ENCODE measurements around the gene MYL5. TPM values are rescaled to one million over a fixed set of nuclear protein-coding genes. Genes with fewer than 3 reads are reported as not detected.

Gene MYL5, protein sequence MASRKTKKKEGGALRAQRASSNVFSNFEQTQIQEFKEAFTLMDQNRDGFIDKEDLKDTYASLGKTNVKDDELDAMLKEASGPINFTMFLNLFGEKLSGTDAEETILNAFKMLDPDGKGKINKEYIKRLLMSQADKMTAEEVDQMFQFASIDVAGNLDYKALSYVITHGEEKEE
- total RNA-seq = 6.5 TPM
- long read RNA-seq, partial matches to known transcripts = 0 of 5 reads
- long read RNA-seq, other reads (novel, unspliced or antisense) = 4 of 5 reads

DNA sequence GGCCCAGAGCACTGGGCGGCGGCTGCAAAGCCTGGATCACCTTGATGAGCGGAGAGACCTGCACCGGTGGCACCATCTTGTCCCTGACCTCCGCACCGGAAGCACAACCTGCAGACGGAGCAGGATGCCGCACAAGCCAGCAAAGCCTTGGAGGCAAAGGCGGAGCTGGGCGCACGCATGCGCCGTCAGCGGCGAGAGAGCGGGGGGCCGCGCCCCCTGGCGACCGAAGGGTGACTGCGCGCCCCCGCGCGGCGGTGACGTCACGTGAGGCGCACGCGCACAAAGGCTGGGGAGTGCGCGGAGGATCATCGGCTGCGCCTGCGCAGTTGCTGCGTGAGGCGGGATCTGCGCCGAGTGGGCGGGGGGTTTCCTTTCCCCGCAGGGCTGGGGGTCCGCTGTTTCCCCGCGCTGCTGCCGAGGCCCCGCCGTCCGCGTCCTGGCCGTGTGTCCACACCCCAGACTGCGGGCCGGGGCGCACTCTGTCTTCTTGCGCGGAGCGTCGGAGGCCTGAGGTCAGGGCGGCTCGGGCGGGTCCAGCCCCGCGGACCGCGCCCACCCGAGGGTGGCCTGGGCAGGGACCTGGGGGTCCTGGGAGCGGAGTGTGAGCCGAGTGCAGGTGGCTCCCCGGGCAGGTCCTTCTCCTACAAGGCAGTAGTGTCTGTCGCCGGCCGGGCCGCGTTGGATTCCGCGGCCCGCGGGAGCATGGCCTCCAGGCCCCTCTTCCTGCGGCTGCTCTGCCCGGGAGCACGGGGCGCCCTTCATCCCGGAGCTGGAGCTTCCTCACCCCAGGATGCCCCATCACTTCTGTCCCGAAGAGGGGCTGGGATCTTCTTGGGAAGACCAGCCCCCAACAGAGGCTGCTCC, at the start of gene MYL5, which contains the start of gene ATP5ME:
Gene MYL5, plus strand, starts transcription at position 371 of the 864 bp plus-strand sequence. CDS start 3,485 bp downstream, outside the sequence.
Gene ATP5ME, minus strand, starts transcription at position 105 of the 864 bp plus-strand sequence. Its CDS starts 29 bp downstream, at position 76.
- DNase-seq (ENCODE audit: low spot score) = peak; percentile 99
- intact Hi-C loops (cut with DNase I) = loop anchor here (10.0 kb wide), 2 partner anchors 340 to 430 kb away; partner anchors contain the start of gene ZNF141

DNA sequence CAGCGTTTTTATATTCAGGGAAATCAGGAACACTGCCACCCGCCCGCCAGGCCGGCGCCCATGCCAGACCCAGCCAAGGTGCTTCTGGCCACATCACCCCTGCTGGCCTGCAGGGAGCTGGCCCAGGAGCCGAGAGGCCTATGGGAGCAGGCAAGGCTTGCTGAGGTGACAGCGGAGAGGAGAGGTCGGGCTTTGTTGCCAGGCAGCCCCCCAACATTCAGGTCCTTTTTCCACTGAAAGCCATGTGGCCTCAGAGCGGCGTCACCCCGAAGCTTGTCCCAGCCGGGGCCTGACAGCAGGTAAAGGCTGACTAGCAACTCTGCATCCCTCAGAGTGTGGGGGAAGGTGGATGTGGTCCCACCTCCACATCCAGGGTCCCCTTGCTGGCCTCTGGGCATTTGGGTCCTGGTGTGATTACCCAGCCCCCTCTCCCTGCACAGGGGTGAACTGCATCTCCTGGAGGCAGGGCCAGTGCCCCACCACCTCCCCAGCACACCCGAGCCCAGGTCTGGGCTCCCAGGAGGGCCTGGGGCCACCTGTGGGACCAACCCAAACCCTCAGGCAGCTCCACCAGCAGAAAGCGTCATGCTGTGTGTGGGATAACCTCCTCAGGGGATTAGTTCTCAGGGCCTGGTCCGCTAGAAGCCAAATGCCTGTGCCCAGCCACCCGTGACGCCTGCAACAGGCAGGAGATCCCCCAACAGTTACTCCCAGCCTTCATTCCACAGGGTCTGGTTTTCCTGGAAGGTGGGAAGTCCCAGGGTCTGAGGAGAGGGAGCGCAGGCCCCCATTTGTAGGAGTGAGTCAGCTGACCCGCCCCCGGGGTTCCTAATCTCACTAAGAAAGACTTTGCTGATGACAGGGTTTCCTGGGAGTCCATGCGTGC, 49.4 kb upstream of the MYL5 start, which contains the start of gene PDE6B:
Gene PDE6B, plus strand, starts transcription at position 869 of the 886 bp plus-strand sequence. CDS start 54 bp downstream, outside the sequence.
- DNase-seq (ENCODE audit: low spot score) = peak; percentile 43
- intact Hi-C loops (cut with DNase I) = no loop called here

DNA sequence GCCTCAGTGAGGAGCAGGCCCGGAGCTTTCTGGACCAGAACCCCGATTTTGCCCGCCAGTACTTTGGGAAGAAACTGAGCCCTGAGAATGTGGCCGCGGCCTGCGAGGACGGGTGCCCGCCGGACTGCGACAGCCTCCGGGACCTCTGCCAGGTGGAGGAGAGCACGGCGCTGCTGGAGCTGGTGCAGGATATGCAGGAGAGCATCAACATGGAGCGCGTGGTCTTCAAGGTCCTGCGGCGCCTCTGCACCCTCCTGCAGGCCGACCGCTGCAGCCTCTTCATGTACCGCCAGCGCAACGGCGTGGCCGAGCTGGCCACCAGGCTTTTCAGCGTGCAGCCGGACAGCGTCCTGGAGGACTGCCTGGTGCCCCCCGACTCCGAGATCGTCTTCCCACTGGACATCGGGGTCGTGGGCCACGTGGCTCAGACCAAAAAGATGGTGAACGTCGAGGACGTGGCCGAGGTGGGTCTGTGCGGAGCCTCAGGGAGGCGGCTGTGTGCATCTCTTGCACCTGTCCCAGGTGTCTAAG, 48.6 kb upstream of the MYL5 start:
- intact Hi-C loops (cut with DNase I) = no loop called here
- peak; percentile 69 for DNase-seq (ENCODE audit: low spot score)

DNA sequence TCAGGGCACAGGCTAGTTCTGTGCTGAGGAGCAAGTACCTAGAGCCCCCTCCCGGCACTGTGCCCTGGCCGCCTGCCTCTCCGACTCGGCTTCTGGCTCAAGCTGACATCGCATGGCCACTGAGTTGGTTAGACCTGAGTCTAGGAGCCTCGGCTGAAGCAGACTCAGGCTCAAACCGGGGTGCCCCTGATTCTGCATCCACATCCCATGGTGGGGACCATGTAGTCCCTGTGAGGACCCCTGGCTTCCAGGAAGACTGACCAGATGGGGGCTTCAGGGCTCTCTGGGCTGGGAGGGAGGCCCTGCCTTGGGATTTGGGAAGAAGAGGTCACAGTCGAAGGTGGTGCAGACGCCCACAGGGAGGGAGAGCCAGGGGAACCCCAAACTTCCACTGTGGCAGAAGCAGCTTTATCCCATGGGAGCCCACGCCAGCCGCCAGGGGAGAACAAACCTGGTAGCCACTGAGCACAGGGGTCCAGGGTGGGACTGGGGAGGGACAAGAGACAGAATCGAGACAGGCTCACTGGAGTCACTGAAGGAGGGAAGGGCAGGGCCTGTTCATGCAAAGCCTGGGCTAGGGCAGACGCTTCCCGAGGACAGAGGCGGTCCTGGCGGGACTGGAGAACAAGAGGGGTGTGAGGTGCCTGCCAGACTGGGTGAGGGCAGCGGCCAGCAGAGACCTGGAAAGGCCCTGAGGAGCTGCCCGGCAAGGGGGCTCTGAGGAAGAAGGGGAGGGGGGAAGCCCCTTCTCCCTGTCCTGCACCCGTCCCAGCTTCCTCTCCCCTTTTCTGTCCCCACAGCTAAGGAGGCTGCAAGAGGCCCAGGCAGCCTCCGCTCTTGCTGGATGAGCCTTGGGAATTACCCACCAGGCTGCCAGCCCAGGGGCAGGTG, 47.9 kb upstream of the MYL5 start:
- intact Hi-C loops (cut with DNase I) = no loop called here
- DNase-seq (ENCODE audit: low spot score) = peak; percentile 57

DNA sequence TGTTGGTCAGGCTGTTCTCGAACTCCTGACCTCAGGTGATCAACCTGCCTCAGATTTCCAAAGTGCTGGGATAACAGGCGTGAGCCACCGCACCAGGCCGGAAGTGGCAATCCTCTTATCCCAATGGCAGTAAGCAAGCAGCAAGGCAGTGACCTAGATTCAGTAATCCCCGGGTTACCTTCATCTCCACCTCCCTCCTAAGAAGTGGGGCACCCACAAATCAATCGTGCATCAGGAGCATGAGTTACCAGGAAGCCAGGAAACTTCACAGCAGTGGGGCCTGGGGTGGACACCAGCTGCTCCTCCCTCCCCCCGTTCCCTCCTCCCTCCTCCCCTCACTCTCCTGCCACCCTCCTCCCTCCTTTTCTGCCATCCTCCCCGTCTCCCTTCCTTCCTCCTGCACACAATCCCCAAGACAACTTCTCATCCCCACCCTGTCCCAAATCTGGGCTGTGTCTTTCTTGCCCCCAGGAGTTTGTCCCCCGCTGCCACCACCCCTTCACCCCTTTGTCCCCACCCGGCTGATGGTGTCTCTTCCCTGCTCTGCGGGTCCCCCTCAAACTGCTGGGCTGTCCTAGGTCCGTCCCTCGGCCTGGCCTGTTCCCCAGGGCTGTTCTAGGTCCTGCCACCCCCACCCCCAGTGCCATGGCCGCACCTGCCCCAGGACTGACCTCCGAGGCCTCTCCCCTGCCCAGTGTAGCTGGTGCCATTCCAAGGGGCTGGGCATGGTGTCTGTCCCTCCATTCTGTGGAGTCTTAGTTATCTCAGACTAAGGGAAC, 46.8 kb upstream of the MYL5 start:
- intact Hi-C loops (cut with DNase I) = no loop called here
- DNase-seq (ENCODE audit: low spot score) = peak; percentile 38

DNA sequence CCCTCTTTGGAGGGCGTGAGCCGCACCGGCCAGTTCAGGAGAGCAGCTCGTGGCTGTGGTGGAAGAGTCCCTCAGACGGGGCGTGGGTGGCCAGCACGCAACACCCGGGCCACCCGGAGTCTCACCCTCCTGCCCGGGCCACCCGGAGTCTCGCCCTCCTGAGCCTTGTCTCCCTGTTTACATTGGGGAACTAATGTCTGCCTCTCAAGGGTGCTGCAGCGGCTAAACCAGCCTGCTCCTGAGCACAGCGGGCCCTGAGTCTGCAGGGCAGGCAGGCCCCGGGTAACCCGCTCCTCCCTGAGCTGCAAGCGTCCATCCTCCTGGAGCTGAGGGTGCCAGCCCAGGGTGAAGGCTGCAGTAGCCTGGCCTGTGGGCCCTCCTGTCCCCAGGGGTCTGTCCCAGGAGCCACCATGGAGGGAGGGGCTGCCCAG, 46.0 kb upstream of the MYL5 start:
- peak; percentile 41 for DNase-seq (ENCODE audit: low spot score)

DNA sequence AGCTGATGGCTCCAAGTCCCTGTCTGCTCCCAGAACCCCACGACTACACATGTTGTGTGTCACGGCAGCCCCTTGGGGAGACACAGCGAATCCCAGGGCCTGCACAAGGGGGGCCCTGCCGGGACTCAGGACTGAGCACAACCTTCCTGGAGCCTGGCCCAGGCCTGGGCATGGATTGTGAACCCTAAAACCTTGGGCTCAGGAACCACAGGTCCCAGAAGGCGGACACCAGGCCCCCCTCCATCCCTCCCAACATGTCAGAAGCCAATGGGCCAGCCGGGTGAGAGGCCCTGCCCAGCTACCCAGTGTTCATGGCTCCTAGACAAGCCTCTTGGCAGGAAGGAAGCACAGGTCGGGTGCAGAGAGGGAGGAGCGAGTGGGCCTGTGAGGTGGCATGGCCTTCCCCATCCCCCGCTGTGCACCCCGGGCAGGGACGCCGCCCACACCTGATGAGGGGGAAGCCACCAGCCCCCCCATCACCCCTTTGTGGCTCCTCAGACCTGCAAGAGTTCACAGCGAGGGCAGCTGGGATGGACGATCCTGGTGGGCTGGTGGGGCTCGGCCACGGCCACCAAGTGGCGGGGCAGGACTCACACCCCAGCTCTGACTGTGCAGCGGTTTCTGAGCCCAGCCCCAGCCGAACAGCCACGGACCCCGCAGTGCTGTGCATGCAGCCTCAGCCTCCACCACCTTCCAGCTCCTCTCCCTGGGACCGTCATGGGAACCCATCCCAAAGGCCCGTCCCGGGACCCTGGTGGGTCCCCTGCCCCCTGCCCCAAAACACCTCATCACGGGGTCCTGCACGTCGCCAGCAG, 45.3 kb upstream of the MYL5 start:
- intact Hi-C loops (cut with DNase I) = no loop called here
- peak; percentile 67 for DNase-seq (ENCODE audit: low spot score)

More for the DNA sequence above, 46.0 kb upstream of the MYL5 start:
- intact Hi-C loops (cut with DNase I) = no loop called here

DNA sequence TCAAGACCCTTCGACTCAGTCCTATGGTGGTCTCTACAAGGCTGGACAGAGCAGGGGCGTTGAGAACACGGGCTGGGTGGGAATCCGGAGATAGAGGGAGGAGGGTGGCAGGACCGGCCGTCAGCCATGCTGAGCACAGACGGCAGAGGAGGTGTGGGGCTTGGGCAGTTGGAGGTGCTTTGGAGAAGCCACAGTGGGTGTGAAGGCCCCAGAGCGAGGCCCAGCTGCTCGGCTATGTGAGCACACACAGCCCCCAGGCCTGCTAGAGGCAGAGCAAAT, 44.8 kb upstream of the MYL5 start:
- peak; percentile 44 for DNase-seq (ENCODE audit: low spot score)
- intact Hi-C loops (cut with DNase I) = no loop called here

DNA sequence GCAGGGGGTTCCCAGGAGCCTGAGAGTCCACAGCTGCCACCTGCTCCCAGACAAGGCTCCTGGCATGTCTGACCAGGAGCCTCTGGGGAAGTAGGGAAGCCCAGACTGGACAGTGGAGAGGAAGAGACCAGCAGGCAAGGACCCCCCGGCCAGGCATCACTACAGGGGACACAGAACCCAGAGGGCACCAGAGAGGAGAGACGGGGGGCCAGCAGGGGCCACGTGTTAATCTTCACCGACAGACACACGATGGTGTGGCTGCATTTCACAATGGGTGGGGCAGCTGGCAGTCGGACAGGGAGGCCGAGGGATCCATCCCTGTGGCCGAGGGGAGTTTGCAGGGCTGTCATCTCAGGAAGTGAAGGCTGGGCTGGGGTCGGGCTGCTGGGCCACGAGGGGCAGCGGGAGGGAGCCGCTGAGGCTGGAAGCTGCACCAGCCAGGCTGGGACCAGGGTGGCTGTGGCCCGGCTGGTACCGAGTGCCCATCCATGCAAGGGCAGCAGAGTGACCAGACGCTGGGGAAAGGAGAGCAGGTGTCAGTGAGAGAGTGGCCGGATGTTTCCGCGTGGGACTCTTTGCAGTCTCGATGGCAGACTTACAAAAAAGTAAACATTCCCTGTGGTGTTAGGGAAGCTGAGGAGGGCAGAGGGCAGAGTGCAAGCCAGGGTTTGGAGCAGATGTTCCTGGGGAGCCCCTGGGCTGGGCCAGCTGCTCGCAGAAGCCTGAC, 44.3 kb upstream of the MYL5 start:
- intact Hi-C loops (cut with DNase I) = no loop called here
- DNase-seq (ENCODE audit: low spot score) = peak; percentile 44

DNA sequence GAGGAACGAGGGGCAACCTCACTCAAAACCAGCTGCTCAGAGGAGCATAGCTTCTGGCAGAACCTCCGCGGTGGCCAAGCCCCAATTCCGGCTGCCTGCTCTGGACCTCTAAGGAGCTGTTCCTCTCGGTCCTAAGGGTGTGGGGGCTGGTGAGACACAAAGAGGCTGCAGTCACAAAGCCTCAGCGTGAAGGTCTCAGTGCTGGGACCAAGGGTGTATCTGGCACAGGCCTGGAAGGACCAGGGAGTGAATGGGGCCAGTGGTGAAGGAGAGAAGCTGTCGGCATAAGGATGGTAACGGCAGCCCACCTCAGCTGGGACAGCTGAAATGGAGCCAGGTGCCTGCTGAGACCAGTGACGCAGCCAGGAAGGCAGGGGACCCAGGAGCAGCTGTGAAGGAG, 43.7 kb upstream of the MYL5 start:
- intact Hi-C loops (cut with DNase I) = no loop called here
- peak; percentile 58 for DNase-seq (ENCODE audit: low spot score)

DNA sequence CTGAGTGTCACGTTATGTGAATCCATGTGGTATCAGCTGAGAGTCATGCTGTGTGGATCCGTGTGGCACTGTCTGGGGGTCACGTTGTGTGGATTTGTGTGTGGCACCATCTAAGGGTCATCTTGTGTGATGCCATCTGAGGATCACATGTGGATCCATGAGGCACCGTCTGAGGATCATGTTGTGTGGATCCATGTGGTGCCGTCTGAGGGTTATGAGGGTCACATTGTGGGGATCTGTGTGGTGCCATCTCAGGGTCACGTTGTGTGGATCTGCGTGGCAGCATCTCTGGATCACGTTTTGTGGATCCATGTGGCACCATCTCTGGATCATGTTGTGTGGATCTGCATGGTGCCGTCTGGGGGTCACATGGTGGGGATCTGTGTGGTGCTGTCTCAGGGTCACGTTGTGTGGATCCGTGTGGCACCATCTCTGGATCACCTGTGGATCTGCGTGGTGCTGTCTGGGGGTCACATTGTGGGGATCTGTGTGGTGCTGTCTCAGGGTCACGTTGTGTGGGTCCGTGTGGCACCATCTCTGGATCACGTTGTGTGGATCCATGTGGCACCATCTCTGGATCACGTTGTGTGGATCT, 42.0 kb upstream of the MYL5 start:
- intact Hi-C loops (cut with DNase I) = no loop called here
- no peak for DNase-seq (ENCODE audit: low spot score)

DNA sequence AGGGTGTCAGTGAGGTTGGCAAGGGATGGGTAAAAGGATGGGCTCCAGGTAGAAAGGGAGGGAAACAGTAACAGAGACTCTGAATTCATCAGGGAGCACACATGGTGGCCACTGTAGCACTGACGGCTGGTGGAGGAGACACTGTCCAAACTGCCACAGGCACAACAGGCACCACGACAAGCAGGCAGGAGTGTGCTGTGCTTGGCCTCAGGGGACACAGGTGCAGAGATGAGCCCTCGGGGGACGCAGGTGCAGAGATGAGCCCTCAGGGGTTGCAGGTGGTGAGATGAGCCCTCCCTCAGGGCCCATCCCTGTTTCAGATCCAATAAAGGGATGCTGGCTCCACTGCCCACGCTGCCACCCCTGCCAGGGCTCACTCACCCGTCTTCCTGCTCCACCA, 41.4 kb upstream of the MYL5 start:
- intact Hi-C loops (cut with DNase I) = no loop called here
- DNase-seq (ENCODE audit: low spot score) = no peak

DNA sequence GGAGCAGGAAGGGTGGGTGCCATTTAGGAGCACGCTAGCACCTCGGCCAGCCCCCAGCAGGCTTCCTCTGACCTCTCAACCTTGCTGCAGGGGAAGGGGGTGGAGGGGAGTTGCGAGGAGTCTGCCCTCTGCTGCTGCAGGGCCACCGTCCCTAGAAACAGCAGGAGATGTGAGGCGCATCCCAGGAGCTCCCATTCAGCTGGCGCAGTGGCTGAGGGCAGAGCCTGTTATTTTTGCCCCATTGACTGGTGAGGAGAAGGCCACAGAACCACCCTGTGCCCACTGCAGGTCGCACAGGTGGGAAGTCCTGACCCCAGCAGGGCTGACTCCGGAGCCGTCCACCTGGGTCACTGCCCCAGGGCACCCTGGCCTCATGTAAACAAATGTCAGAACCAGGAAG, 40.9 kb upstream of the MYL5 start:
- intact Hi-C loops (cut with DNase I) = no loop called here
- no peak for DNase-seq (ENCODE audit: low spot score)

DNA sequence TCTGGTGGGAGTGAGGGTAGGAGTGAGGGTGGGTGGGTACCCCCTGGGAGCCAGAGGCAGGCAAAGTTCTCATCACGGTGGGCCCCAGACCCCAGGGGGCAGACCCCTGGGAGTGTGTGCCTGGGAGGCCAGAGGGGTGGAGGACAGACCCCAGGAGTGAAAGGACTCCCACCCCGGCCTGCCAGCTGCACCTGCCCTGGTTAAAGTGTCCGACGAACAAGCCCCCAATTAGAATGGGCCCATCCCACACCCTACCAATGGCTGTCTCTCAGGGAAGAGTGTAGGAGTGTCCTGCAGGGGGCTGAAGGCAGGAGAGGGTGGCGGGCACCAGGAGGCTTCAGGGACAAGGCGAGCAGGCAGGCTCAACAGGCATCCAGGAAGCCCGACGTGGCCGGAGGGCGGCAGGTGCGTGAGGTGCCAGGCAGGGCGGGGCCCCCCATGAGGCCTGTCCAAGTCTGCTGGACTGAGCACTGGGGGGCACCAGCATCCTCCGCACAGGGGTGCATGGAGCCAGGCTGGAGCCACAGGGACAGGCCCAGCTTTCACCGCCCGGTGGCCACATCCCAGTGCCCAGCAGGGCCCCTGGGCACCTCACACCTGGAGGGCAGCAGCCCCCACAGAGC, 40.3 kb upstream of the MYL5 start:
- no peak for DNase-seq (ENCODE audit: low spot score)
- intact Hi-C loops (cut with DNase I) = no loop called here

DNA sequence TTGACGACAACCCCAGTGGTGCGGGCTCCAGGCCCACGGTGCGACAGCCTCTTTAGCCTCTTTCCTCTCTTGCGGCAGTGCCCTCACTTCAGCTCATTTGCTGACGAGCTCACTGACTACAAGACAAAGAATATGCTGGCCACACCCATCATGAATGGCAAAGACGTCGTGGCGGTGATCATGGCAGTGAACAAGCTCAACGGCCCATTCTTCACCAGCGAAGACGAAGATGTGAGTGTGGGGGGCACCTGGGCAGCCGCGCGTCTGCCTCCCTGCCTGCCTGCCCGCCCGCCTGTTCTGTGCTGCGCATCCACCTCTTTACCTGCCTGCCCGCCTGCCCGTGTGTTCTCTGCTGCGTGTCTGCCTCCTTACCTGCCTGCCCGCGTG, 39.8 kb upstream of the MYL5 start:
- no peak for DNase-seq (ENCODE audit: low spot score)
- intact Hi-C loops (cut with DNase I) = no loop called here
